ENCODE results near the gene PROK1.

The PROK1 gene

GRCh38 chr1:110490791-110491451, 40.0 kb downstream of the PROK1 start:
- DNase-seq = no peak

- no peak for DNase-seq
Measured at GRCh38 chr1:110492573-110492972, 41.6 kb downstream of the PROK1 start.

GRCh38 chr1:110493059-110493699, 42.2 kb downstream of the PROK1 start:
- DNase-seq = no peak

GRCh38 chr1:110494036-110494435, 43.1 kb downstream of the PROK1 start:
- no peak for DNase-seq

- no peak for DNase-seq
Measured at GRCh38 chr1:110494522-110495406, 43.8 kb downstream of the PROK1 start.

DNA sequence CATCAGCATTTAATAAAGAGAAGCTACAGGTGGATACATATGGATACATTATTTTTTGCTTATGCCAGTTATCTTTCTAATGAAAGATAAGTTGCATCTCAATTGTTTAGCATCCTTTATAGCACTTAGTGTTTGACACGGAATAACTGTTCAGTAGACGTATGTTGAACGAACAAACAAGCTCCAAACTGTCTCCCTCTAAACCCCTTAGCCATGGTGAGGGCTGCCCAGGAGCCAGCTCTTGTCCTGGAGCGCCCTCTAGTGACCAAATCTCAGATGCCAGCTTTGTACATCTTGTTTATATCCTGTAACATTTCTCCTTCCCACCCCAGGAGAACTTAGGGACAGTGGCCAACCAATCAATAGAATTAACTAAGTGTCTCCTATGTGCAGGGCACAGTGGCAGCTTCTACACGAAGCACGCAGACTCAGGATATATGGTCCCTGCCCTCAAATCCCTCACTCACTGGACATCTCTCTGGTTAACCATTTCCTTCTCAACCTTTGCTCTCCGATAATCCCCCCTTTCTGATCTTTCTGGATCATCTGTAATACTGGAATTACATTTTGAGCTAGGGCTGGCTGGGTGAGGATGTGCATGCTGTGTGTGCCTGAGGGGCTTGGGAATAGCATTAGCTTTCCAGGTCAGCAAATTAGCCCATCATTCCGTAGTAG, 45.1 kb downstream of the PROK1 start:
- peak; percentile 71 for DNase-seq

DNA sequence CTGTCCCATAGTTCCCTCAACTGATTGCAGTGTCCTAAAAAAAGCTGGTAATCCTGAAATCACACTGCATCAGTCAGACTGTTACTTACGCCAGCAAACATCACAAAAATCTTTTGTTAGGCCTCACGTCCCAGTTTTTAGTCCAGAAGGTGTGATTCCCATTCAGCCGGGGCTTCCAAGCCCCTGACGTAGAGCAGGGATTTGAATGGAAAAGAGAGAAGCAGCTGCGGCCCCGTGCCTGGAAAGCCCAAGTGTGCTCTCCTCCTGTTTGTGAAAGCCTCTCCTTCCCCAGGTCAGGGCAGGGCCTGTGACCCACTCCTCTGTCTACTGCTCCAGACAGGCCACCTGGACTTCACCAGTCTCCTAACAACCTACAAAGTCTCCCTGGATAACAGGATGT, 47.3 kb downstream of the PROK1 start:
- DNase-seq = no peak

DNA sequence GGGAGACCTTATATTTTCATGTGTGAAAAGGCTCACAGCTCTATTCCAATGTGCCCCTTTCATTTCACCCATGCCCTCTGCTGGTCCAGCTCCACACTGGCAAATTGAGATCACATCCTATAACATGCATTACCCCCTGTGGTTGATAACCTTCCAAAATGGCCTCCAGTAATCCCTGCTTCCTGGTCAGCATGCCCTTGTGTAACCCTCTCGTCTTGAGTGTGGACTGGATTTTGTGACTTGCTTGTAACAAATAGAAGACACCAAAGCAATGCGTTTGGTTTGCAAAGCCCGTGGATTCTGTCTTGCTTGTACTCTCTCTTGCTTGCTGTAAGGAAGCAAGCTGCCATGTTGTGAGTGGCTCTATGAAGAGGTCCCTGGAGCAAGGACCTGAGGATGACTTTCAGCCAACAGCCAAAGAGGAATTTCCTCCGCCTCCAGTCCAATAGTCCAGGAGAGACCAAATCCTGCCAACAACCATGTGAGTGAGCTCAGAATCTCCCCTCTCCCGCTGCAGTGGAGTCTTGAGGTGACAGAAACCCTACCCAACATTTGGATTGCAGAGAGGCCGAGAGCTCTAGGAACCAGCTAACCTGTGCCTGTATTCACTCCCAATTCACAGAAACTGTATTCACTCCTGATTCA, 50.7 kb downstream of the PROK1 start:
- no peak for DNase-seq

GRCh38 chr1:110502402-110503151, 51.6 kb downstream of the PROK1 start:
- no peak for DNase-seq

DNA sequence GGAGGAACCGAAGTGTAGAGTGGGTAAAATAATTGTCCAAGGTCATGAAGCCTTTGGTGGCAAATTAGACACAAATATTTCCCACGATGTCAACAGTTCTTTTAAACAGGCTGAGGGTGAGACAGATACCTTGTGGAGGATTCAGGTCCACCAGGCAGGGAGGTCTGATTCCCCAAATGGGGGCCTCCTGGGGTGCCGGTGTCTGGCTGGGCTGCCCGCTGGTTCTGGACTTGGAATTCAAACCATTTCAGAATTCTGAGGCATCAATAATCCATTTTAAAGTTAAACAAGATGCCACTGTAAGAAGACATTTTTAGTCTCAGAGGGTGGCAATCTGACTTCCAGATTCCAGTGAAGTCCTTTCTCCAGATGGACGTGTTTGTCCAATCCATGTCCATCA, 52.5 kb downstream of the PROK1 start:
- no peak for DNase-seq

DNA sequence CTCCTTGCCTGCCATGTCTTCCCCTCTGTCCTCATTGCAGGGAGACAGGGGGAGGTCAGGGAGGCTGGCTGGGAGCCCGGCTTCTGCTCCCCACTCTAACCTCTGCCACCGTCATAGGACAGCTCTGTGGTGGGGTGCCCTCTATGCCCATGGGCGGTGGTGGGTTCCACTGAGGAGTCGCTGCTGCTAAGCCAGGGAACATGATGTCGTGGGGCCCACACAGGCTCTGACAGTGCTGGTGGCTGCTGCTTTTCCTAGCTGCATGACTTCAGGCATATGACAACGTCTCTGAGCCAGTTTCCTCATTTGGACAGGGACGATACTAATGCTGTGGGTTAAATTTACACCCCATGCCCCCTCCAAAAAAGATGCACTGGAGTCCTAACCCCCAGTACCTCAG, 53.3 kb downstream of the PROK1 start:
- no peak for DNase-seq

DNA sequence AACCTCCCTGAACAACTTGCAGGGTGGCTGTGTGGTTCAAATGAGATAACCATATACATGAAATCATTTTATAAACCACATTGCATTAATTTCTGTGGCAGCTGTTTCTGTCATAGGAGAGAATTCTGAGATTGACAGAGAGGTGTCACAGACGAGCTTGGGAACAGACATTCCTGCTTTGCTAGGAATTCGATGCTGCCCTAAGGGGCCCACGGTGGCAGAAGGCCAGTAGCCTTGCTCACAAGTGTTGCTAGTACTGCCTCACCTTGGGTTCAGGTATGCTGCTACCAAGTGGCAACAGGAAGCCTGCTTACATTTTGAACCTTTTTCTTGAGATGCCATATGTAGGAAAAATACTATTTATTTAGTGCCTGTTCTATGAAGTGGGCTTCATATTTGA, 54.6 kb downstream of the PROK1 start:
- DNase-seq = no peak

DNA sequence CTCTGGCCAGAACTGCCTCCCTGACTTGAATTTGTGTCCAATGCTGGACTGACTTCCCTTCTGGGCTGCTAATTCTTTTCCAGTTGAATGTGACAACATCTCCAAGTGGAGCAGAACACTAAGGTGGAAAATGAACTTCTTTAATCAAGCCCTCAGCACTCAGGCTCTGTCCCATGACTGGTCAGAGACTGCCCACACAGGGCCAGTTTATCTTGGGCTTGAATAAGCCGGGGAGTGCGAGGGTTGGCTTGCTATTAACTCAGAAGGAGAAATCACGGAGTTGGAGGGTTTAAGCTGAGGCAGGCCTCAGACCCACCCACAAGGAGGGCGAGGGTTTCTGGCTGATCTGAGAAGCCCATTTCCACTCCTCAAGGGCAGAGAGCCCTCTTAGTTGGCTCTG, 55.6 kb downstream of the PROK1 start:
- no peak for DNase-seq
